Testis (tissue), 2 donors: ENCODE results near the gene SNAI3.

Experiments used
- POLR2A ChIP-seq: fragments of 450-650 bp; IDR thresholded peaks from one replicate; pipeline ENCODE4 v1.6.1; 2017; ENCODE audit warnings: antibody characterized with exemption, mild to moderate bottlenecking, moderate library complexity
- TF ChIP-seq, protein P1 (sequence below), 3 experiments: fragments of 450-650 bp in 2 of 3; fragments of 200-600 bp in 1 of 3; sonication (generic) in 1 of 3; IDR thresholded peaks; one replicate each; pipeline ENCODE4 v1.5.1; 2016 to 2019; ENCODE audit warnings: antibody characterized with exemption in 3 of 3, mild to moderate bottlenecking in 2 of 3, moderate library complexity in 1 of 3

- no peak for TF ChIP-seq POLR2A
- TF ChIP-seq, protein P1, sequence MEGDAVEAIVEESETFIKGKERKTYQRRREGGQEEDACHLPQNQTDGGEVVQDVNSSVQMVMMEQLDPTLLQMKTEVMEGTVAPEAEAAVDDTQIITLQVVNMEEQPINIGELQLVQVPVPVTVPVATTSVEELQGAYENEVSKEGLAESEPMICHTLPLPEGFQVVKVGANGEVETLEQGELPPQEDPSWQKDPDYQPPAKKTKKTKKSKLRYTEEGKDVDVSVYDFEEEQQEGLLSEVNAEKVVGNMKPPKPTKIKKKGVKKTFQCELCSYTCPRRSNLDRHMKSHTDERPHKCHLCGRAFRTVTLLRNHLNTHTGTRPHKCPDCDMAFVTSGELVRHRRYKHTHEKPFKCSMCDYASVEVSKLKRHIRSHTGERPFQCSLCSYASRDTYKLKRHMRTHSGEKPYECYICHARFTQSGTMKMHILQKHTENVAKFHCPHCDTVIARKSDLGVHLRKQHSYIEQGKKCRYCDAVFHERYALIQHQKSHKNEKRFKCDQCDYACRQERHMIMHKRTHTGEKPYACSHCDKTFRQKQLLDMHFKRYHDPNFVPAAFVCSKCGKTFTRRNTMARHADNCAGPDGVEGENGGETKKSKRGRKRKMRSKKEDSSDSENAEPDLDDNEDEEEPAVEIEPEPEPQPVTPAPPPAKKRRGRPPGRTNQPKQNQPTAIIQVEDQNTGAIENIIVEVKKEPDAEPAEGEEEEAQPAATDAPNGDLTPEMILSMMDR (IDR thresholded peaks at IDR 0.05) = no peak
Observed at GRCh38 chr16:88639231-88640038, 46.9 kb downstream of the SNAI3 start.
